Measurements from ENCODE around the gene ZNF655. TPM values are rescaled to one million over a fixed set of nuclear protein-coding genes. Genes with fewer than 3 reads are reported as not detected.
A peak's percentile ranks its signal among the peaks of the same experiment; 100 is the strongest.

Gene ZNF655
- total RNA-seq, 2 donors from 2014 or later = 36.2 to 41.9 TPM

DNA sequence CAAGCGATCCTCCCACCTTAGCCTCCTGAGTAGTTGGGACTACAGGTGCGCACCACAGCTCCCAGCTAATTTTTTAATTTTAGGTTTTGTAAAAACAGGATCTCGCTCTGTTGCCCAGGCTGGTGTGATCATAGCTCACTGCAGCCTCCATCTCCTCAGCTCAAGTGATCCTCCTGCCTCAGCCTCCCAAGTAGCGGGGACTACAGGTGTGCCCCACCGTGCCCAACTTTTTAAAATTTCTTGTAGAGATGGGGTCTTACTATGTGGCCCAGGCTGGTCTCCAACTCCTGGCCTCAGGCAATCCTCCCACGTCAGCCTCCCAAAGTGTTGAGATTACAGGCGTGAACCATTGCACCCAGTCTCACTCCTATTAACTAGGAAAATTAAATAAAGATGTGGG, 47.1 kb downstream of the ZNF655 start:
- H3K27me3 ChIP-seq = no peaks in the 10 kb centered on the region

DNA sequence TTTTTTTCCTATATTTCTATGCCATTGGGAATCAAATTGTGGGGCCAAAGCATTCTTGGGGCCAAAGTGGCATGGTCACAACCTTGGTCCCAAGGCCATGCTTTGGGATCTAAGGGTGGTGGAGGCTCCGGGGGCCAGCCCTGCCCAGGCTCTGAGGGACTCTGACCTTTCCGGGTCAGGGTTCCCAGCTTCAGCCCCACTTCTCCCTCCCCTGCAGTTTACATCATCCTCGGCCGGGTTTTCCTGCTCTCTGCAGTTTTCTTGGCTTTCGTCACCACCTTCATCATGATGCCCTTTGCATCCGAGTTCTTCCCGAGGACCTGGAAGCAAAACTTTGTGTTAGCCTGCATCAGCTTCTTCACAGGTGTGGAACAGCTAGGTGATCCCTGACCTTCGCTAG, 48.1 kb downstream of the ZNF655 start:
- Histone ChIP-seq H3K27me3 (no peaks in the 10 kb centered on the region), H3K9me3 (no peaks in the 10 kb centered on the region), H3K4me3 (no peak overlapping the region), H3K4me1 (no peaks in the 10 kb centered on the region), H3K27ac (no peak overlapping the region), H3K36me3 (no peaks in the 10 kb centered on the region)
- TF ChIP-seq, protein P1, sequence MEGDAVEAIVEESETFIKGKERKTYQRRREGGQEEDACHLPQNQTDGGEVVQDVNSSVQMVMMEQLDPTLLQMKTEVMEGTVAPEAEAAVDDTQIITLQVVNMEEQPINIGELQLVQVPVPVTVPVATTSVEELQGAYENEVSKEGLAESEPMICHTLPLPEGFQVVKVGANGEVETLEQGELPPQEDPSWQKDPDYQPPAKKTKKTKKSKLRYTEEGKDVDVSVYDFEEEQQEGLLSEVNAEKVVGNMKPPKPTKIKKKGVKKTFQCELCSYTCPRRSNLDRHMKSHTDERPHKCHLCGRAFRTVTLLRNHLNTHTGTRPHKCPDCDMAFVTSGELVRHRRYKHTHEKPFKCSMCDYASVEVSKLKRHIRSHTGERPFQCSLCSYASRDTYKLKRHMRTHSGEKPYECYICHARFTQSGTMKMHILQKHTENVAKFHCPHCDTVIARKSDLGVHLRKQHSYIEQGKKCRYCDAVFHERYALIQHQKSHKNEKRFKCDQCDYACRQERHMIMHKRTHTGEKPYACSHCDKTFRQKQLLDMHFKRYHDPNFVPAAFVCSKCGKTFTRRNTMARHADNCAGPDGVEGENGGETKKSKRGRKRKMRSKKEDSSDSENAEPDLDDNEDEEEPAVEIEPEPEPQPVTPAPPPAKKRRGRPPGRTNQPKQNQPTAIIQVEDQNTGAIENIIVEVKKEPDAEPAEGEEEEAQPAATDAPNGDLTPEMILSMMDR (IDR thresholded peaks at IDR 0.05) = no peak
- DNase-seq (ENCODE audit: low spot score) = no peak

More for the DNA sequence above, 47.1 kb downstream of the ZNF655 start:
- Histone ChIP-seq H3K36me3 (no peaks in the 10 kb centered on the region), H3K27ac (no peak overlapping the region), H3K9me3 (no peaks in the 10 kb centered on the region), H3K4me3 (no peak overlapping the region), H3K4me1 (no peaks in the 10 kb centered on the region)
- TF ChIP-seq, protein P1 (IDR thresholded peaks at IDR 0.05) = no peak
- DNase-seq (ENCODE audit: low spot score) = no peak

DNA sequence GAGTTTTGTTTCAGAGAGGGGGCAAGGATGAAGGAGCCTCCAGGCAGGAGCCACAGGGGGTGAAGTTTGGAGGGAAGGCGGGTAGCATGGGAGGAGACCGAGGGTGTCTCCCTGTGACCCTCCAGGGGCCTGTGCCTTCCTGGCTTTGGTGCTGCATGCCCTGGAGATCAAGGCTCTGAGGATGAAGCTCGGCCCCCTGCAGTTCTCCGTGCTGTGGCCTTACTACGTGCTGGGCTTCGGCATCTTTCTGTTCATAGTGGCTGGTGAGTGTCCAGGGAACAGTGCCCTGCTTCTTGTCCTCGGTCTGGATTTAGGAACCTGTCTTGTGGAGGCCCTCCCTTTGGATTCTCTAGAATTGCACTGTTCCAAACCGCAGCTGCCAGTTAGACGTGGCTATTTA, 49.1 kb downstream of the ZNF655 start:
- Histone ChIP-seq H3K4me1 (no peaks in the 10 kb centered on the region), H3K9me3 (no peaks in the 10 kb centered on the region), H3K27me3 (no peaks in the 10 kb centered on the region), H3K4me3 (no peak overlapping the region), H3K27ac (no peak overlapping the region), H3K36me3 (no peaks in the 10 kb centered on the region)
- no peak for DNase-seq (ENCODE audit: low spot score)
- TF ChIP-seq, protein P1 (IDR thresholded peaks at IDR 0.05) = no peak

DNA sequence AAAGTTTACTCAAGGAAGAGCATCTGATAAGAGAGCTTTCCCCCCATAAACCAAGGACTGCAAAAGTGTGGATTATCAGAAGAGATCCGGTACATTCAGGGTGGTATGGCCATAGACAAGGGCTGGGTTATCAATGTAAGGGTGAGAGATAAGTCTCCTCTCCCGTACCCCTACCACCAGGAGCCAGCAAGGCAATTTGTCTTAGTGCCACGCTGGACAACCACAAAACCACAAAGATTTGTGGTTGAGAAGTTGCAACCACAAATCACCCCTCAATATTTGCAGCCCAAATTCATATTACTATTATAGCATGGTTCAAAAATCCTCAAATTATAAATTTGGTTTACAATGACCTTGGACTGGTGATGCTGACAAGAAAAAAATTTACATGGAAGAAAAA, 56.1 kb downstream of the ZNF655 start:
- Histone ChIP-seq H3K4me1 (peaks cover 0 to 12% of the 10 kb centered on the region in 2 donors), H3K27me3 (no peaks in the 10 kb centered on the region), H3K9me3 (no peaks in the 10 kb centered on the region), H3K36me3 (peaks cover 10% of the 10 kb centered on the region), H3K4me3 (no peak overlapping the region), H3K27ac (no peak overlapping the region)
- DNase-seq (ENCODE audit: low spot score) = peak; percentile 16
- TF ChIP-seq, protein P1 (IDR thresholded peaks at IDR 0.05) = no peak

DNA sequence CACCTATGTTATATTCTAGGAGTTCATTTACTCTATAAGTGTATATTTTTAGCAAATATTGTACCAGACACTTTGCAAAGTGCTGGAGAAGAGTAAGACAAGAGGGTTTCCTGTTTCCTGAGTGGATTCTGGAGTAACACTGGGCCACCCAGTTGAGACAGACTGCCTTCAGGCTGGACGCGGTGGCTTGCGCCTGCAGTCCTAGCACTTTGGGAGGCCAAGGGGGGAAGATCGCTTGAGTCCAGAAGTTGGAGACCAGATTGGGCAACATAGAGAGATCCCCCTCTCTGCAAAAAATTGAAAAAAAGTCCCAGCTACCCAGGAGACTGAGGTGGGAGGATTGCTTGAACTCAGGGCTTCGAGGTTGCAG, 57.5 kb downstream of the ZNF655 start:
- peak overlapping the region; percentile 84 to 87 for H3K27ac ChIP-seq
- H3K9me3 ChIP-seq = no peaks in the 10 kb centered on the region
- DNase-seq (ENCODE audit: low spot score) = no peak
- peaks cover 25% of the 10 kb centered on the region for H3K36me3 ChIP-seq
- H3K27me3 ChIP-seq = no peaks in the 10 kb centered on the region
- TF ChIP-seq, protein P1 (IDR thresholded peaks at IDR 0.05) = no peak
- peaks cover 0 to 12% of the 10 kb centered on the region in 2 donors for H3K4me1 ChIP-seq
- peak overlapping the region; percentile 76 to 95 for H3K4me3 ChIP-seq
